MM.1S (cell line): Measurements from ENCODE around the gene UBXN7.

ENCODE experiments used
- DNase-seq: peaks from one replicate; pipeline ENCODE4 v3.0.0-alpha.2; 2015
- H2AFZ ChIP-seq: fragments of 300-600 bp; sonication (generic); 2 replicates; pipeline ENCODE4 v1.6.0; 2016; ENCODE audit warnings: antibody characterized with exemption, low read length
- H3F3A ChIP-seq: fragments of 300-600 bp; sonication (generic); 2 replicates; pipeline ENCODE4 v1.6.1; 2016; ENCODE audit warnings: mild to moderate bottlenecking, antibody characterized with exemption, low read length, moderate library complexity, mixed read lengths; ENCODE audit not compliant: insufficient read depth
- H3K27ac ChIP-seq: fragments of 300-600 bp; sonication (generic); 2 replicates; pipeline ENCODE4 v1.5.1; 2016; ENCODE audit warnings: mild to moderate bottlenecking, low read length
- H3K27me3 ChIP-seq: fragments of 300-600 bp; sonication (generic); replicated peaks from 2 replicates; pipeline ENCODE4 v1.6.0; 2016; ENCODE audit warnings: low read length; ENCODE audit not compliant: insufficient read depth
- H3K36me3 ChIP-seq: fragments of 300-600 bp; sonication (generic); replicated peaks from 2 replicates; pipeline ENCODE4 v1.6.1; 2016; ENCODE audit warnings: mild to moderate bottlenecking, low read length, mixed read lengths; ENCODE audit not compliant: insufficient read depth
- H3K4me1 ChIP-seq: fragments of 300-600 bp; sonication (generic); 2 replicates; pipeline ENCODE4 v1.6.1; 2016; ENCODE audit warnings: low read length, mixed read lengths
- H3K4me2 ChIP-seq: fragments of 300-600 bp; sonication (generic); 2 replicates; pipeline ENCODE4 v1.6.0; 2016; ENCODE audit warnings: low read depth, low read length
- H3K4me3 ChIP-seq: fragments of 300-600 bp; sonication (generic); 2 replicates; pipeline ENCODE4 v1.5.1; 2016; ENCODE audit warnings: low read length, mixed read lengths
- H3K79me2 ChIP-seq: fragments of 300-600 bp; sonication (generic); 2 replicates; pipeline ENCODE4 v1.6.1; 2016; ENCODE audit warnings: mixed run types, low read length, mixed read lengths
- H3K9ac ChIP-seq: fragments of 300-600 bp; sonication (generic); 2 replicates; pipeline ENCODE4 v1.6.1; 2016; ENCODE audit warnings: low read length, mixed read lengths
- H3K9me2 ChIP-seq: fragments of 300-600 bp; sonication (generic); replicated peaks from 2 replicates; pipeline ENCODE4 v1.6.1; 2016; ENCODE audit warnings: mild to moderate bottlenecking, low read length, mixed read lengths; ENCODE audit not compliant: insufficient read depth
- H3K9me3 ChIP-seq: fragments of 300-600 bp; sonication (generic); replicated peaks from 2 replicates; pipeline ENCODE4 v1.6.1; 2016; ENCODE audit warnings: mild to moderate bottlenecking, low read length, mixed read lengths; ENCODE audit not compliant: insufficient read depth
- H4K20me1 ChIP-seq: fragments of 300-600 bp; sonication (generic); 2 replicates; pipeline ENCODE4 v1.6.1; 2016; ENCODE audit warnings: mild to moderate bottlenecking, low read length, moderate library complexity, mixed read lengths; ENCODE audit not compliant: insufficient read depth
- EZH2 ChIP-seq: fragments of 300-600 bp; sonication (generic); optimal IDR thresholded peaks from 2 replicates; pipeline ENCODE3; 2017; ENCODE audit warnings: low read depth, mild to moderate bottlenecking, antibody characterized with exemption, low read length, mixed read lengths
- EZH2phosphoT487 ChIP-seq: fragments of 300-600 bp; sonication (generic); IDR thresholded peaks from 2 replicates; pipeline ENCODE4 v1.6.1; 2018; ENCODE audit warnings: antibody characterized with exemption, low read length
- TF ChIP-seq, protein P1 (sequence below): fragments of 300-600 bp; sonication (generic); IDR thresholded peaks from 2 replicates; pipeline ENCODE4 v1.5.1; 2016; ENCODE audit warnings: antibody characterized with exemption, low read length, mixed read lengths

UBXN7 gene

GRCh38 chr3:196408565-196409300, 23.5 kb downstream of the UBXN7 start:
- Histone ChIP-seq H3K27ac (no peak overlapping the region), H3K27me3 (no peaks in the 10 kb centered on the region), H3K36me3 (no peaks in the 10 kb centered on the region), H3K9ac (no peak overlapping the region), H3K9me2 (no peaks in the 10 kb centered on the region), H4K20me1 (0 out of 2 replicates have a peak, but pooled peaks cover 6% of the 10 kb centered on the region), H2AFZ (no peak overlapping the region), H3K79me2 (peaks cover 73% of the 10 kb centered on the region), H3F3A (no peaks in the 10 kb centered on the region), H3K4me2 (no peak overlapping the region), H3K4me1 (no peaks in the 10 kb centered on the region), H3K9me3 (no peaks in the 10 kb centered on the region), H3K4me3 (no peak overlapping the region)
- TF ChIP-seq, protein P1, sequence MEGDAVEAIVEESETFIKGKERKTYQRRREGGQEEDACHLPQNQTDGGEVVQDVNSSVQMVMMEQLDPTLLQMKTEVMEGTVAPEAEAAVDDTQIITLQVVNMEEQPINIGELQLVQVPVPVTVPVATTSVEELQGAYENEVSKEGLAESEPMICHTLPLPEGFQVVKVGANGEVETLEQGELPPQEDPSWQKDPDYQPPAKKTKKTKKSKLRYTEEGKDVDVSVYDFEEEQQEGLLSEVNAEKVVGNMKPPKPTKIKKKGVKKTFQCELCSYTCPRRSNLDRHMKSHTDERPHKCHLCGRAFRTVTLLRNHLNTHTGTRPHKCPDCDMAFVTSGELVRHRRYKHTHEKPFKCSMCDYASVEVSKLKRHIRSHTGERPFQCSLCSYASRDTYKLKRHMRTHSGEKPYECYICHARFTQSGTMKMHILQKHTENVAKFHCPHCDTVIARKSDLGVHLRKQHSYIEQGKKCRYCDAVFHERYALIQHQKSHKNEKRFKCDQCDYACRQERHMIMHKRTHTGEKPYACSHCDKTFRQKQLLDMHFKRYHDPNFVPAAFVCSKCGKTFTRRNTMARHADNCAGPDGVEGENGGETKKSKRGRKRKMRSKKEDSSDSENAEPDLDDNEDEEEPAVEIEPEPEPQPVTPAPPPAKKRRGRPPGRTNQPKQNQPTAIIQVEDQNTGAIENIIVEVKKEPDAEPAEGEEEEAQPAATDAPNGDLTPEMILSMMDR, result no peak
- TF ChIP-seq EZH2phosphoT487 (no peak), EZH2 (no peak)
- DNase-seq, result no peak

GRCh38 chr3:196406811-196407470, 25.3 kb downstream of the UBXN7 start:
- Histone ChIP-seq H3K79me2 (peaks cover 56% of the 10 kb centered on the region), H3K27ac (no peak overlapping the region), H3K9me3 (no peaks in the 10 kb centered on the region), H3K27me3 (no peaks in the 10 kb centered on the region), H3F3A (no peaks in the 10 kb centered on the region), H3K9me2 (no peaks in the 10 kb centered on the region), H4K20me1 (0 out of 2 replicates have a peak, but pooled peaks cover 3% of the 10 kb centered on the region), H3K4me3 (no peak overlapping the region), H3K9ac (no peak overlapping the region), H3K4me1 (no peaks in the 10 kb centered on the region), H3K4me2 (no peak overlapping the region), H2AFZ (no peak overlapping the region), H3K36me3 (no peaks in the 10 kb centered on the region)
- DNase-seq, result no peak
- TF ChIP-seq EZH2phosphoT487 (no peak), EZH2 (no peak)
- TF ChIP-seq, protein P1, result no peak

DNA sequence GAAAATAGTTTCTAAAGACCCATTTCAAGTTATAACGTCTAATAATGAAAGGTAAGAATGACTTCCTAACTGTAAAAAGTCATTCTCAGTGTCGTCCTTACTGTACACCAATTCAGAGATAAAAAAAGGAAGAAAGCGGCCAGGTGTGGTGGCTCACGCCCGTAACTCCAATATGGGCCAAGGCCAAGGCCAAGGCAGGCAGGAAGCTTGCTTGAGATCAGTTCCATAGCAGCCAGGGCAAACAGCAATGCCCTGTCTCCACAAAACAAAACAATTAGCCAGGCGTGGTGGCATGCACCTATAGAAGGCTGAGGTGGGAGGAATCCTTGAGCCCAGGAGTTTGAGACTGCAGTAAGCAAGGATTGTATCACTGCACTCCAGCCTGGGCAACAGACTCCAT, 31.9 kb downstream of the UBXN7 start:
- no peaks in the 10 kb centered on the region for H3K27me3 ChIP-seq
- no peak overlapping the region for H2AFZ ChIP-seq
- no peak overlapping the region for H3K4me2 ChIP-seq
- DNase-seq, result no peak
- H3K9me2 ChIP-seq, result no peaks in the 10 kb centered on the region
- H3K27ac ChIP-seq, result no peak overlapping the region
- no peak for TF ChIP-seq EZH2
- H3K79me2 ChIP-seq, result no peaks in the 10 kb centered on the region
- no peaks in the 10 kb centered on the region for H4K20me1 ChIP-seq
- H3K36me3 ChIP-seq, result no peaks in the 10 kb centered on the region
- H3K9ac ChIP-seq, result no peak overlapping the region
- H3K4me1 ChIP-seq, result no peaks in the 10 kb centered on the region
- H3K9me3 ChIP-seq, result no peaks in the 10 kb centered on the region
- H3K4me3 ChIP-seq, result no peak overlapping the region
- no peaks in the 10 kb centered on the region for H3F3A ChIP-seq

- H2AFZ ChIP-seq, result no peak overlapping the region
- no peaks in the 10 kb centered on the region for H3K4me1 ChIP-seq
- TF ChIP-seq EZH2phosphoT487 (no peak), EZH2 (no peak)
- TF ChIP-seq, protein P1, result no peak
- H3K4me3 ChIP-seq, result no peak overlapping the region
- no peak overlapping the region for H3K4me2 ChIP-seq
- H4K20me1 ChIP-seq, result no peaks in the 10 kb centered on the region
- no peaks in the 10 kb centered on the region for H3K79me2 ChIP-seq
- no peak overlapping the region for H3K9ac ChIP-seq
- no peak overlapping the region for H3K27ac ChIP-seq
- H3K9me3 ChIP-seq, result no peaks in the 10 kb centered on the region
- no peaks in the 10 kb centered on the region for H3F3A ChIP-seq
- DNase-seq, result no peak
- H3K9me2 ChIP-seq, result no peaks in the 10 kb centered on the region
- no peaks in the 10 kb centered on the region for H3K27me3 ChIP-seq
- no peaks in the 10 kb centered on the region for H3K36me3 ChIP-seq
Observed at GRCh38 chr3:196399485-196399945, 32.7 kb downstream of the UBXN7 start.
